ENCODE data around the gene GPA33. TPM values are rescaled to one million over a fixed set of nuclear protein-coding genes. Genes with fewer than 3 reads are reported as not detected.

GPA33 gene
- polyA plus RNA-seq, 1 experiment, result not detected

DNA sequence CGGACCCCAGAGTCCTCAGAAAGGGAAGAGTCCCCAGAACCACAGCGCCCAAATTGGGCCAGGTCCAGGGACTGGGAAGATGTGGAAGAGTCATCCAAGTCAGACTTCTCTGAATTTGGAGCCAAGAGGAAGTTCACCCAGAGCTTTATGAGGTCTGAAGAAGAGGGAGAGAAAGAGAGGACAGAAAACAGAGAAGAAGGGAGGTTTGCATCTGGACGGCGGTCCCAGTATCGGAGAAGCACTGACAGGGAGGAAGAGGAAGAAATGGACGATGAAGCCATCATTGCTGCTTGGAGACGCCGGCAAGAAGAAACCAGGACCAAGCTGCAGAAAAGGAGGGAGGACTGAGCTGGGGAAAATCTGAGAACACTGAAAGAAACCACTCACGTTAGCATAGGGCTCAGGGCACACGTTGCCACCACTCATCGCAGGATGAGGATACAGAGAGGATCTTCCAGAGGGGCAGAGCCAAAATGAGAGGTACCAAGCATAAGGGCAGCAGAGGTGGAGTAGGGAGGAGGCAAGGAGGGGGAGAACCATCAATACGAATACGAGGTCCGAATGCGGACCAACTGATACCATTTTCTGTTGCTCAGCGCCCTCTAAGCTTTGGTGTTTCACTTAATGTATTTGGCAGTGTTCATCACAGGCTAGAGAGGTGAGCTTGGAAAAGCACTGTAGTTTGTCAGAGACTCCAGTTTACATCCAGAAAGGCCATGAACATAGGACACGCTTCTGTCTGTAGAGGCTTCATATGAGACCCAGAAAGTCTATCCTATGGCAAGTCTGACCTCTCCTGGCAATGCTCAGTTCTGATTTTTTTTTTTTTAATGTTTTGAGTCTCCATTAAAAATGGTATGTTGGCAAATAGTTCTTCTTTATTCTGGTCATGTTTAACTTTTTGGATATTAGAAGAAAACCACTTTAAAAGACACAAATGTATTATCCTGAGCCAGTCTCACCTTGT is 38.4 kb upstream of the GPA33 start:
- peaks cover 3% of the 10 kb centered on the region for H3K27me3 ChIP-seq (ENCODE audit: control insufficient read depth, insufficient read depth, low read length)
- no peak for TF ChIP-seq CTCF (IDR thresholded peaks at IDR 0.05; ENCODE audit: low read depth, low read length)
- ChIA-PET POLR2A (no interaction called here), CTCF (no interaction called here)
- no peak overlapping the region for H3K27ac ChIP-seq (ENCODE audit: low read depth, low read length)
- H3K4me3 ChIP-seq (ENCODE audit: low read depth, low read length), result no peak overlapping the region
- H3K9me3 ChIP-seq (ENCODE audit: control insufficient read depth, insufficient read depth, low read length), result no peaks in the 10 kb centered on the region
- no peak for DNase-seq (ENCODE audit: low read depth, low spot score)

DNA sequence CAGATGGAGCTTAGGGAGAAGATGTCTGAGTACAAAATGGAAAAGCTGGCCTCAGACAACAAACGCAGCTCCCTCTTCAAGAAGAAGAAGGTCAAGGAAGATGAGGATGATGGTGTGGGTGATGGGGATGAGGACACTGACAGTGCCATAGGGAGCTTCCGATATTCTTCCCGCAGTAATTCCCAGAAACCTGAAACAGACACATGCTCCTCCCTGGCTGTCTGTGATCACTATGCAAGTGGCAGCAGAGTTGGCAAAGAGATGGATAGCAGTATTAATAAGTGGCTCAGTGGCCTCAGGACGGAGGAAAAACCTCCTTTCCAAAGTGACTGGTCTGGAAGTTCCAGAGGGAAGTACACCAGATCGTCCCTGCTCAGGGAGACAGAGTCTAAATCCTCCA is 37.5 kb upstream of the GPA33 start:
- Histone ChIP-seq H3K9me3 (ENCODE audit: control insufficient read depth, insufficient read depth, low read length) (no peaks in the 10 kb centered on the region), H3K27me3 (ENCODE audit: control insufficient read depth, insufficient read depth, low read length) (peaks cover 3% of the 10 kb centered on the region), H3K4me3 (ENCODE audit: low read depth, low read length) (no peak overlapping the region), H3K27ac (ENCODE audit: low read depth, low read length) (no peak overlapping the region)
- ChIA-PET CTCF (interaction anchor here (0.8 kb wide), 1 partner anchor 67 kb away, joined by 3 read pairs; no protein-coding TSS in a partner anchor), POLR2A (no interaction called here)
- DNase-seq (ENCODE audit: low read depth, low spot score), result no peak
- no peak for TF ChIP-seq CTCF (IDR thresholded peaks at IDR 0.05; ENCODE audit: low read depth, low read length)

GRCh38 chr1:167127236-167127635 is 37.1 kb upstream of the GPA33 start:
- no peak for DNase-seq (ENCODE audit: low read depth, low spot score)
- no peaks in the 10 kb centered on the region for H3K9me3 ChIP-seq (ENCODE audit: control insufficient read depth, insufficient read depth, low read length)
- no peak for TF ChIP-seq CTCF (IDR thresholded peaks at IDR 0.05; ENCODE audit: low read depth, low read length)
- H3K27me3 ChIP-seq (ENCODE audit: control insufficient read depth, insufficient read depth, low read length), result peaks cover 3% of the 10 kb centered on the region
- H3K27ac ChIP-seq (ENCODE audit: low read depth, low read length), result no peak overlapping the region
- ChIA-PET CTCF (interaction anchor here (0.8 kb wide), 1 partner anchor 66 kb away, joined by 3 read pairs; no protein-coding TSS in a partner anchor), POLR2A (no interaction called here)
- H3K4me3 ChIP-seq (ENCODE audit: low read depth, low read length), result no peak overlapping the region

DNA sequence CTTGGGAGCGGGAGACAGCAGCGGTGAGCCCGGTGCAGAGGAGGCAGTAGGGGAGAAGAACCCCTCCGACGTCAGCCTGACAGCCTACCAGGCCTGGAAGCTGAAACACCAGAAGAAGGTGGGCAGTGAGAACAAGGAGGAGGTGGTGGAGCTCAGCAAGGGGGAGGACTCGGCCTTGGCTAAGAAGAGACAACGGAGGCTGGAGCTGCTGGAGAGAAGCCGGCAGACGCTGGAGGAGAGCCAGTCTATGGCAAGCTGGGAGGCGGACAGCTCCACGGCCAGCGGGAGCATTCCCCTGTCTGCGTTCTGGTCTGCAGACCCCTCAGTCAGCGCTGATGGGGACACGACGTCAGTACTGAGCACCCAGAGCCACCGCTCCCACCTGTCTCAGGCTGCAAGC is 36.6 kb upstream of the GPA33 start:
- no peak overlapping the region for H3K4me3 ChIP-seq (ENCODE audit: low read depth, low read length)
- POLR2A ChIA-PET, result no interaction called here
- CTCF ChIA-PET, result interaction anchor here (0.8 kb wide), 1 partner anchor 66 kb away, joined by 3 read pairs; no protein-coding TSS in a partner anchor
- TF ChIP-seq CTCF (IDR thresholded peaks at IDR 0.05; ENCODE audit: low read depth, low read length), result no peak
- no peak overlapping the region for H3K27ac ChIP-seq (ENCODE audit: low read depth, low read length)
- no peaks in the 10 kb centered on the region for H3K9me3 ChIP-seq (ENCODE audit: control insufficient read depth, insufficient read depth, low read length)
- no peak for DNase-seq (ENCODE audit: low read depth, low spot score)
- H3K27me3 ChIP-seq (ENCODE audit: control insufficient read depth, insufficient read depth, low read length), result peaks cover 3% of the 10 kb centered on the region

DNA sequence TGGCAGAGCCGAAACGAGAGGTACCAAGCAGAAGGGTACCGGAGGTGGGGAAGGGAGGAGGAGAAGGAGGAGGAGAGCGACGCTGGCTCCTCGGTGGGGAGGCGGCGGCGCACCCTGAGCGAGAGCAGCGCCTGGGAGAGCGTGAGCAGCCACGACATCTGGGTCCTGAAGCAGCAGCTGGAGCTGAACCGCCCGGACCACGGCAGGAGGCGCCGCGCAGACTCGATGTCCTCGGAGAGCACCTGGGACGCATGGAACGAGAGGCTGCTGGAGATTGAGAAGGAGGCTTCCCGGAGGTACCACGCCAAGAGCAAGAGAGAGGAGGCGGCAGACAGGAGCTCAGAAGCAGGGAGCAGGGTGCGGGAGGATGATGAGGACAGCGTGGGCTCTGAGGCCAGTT is 36.1 kb upstream of the GPA33 start:
- Histone ChIP-seq H3K27me3 (ENCODE audit: control insufficient read depth, insufficient read depth, low read length) (peaks cover 5% of the 10 kb centered on the region), H3K9me3 (ENCODE audit: control insufficient read depth, insufficient read depth, low read length) (no peaks in the 10 kb centered on the region; the same call in 1 of the 2 replicates), H3K4me3 (ENCODE audit: low read depth, low read length) (no peak overlapping the region), H3K27ac (ENCODE audit: low read depth, low read length) (no peak overlapping the region)
- ChIA-PET CTCF (no interaction called here), POLR2A (no interaction called here)
- no peak for TF ChIP-seq CTCF (IDR thresholded peaks at IDR 0.05; ENCODE audit: low read depth, low read length)
- DNase-seq (ENCODE audit: low read depth, low spot score), result no peak

Measured in AG04450 (cell line).